Measurements from ENCODE around the gene SGCE.

DNA sequence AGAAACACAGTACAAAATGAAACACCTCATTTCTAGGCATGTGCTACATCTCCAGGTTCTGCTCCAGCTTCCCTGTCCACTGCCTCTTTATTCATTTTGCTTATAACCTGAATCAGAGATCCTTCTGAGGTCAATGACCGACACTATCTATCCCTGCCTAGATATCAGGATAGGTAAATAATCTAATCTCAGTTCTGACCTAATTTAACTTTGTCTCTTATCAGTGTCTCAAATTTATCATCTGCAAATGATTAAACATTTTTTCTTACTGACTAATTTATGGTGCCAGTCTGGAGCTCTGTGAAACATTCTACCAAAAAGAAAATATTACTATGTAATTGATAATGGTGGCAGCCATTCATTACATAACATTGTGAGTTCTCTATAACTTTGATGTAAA lies 61.1 kb downstream of the SGCE start:
- no peak for TF ChIP-seq EZH2 (IDR thresholded peaks at IDR 0.05; ENCODE audit: borderline replicate concordance, insufficient read depth, low read depth, low read length, poor library complexity, severe bottlenecking)
- TF ChIP-seq, protein P1, sequence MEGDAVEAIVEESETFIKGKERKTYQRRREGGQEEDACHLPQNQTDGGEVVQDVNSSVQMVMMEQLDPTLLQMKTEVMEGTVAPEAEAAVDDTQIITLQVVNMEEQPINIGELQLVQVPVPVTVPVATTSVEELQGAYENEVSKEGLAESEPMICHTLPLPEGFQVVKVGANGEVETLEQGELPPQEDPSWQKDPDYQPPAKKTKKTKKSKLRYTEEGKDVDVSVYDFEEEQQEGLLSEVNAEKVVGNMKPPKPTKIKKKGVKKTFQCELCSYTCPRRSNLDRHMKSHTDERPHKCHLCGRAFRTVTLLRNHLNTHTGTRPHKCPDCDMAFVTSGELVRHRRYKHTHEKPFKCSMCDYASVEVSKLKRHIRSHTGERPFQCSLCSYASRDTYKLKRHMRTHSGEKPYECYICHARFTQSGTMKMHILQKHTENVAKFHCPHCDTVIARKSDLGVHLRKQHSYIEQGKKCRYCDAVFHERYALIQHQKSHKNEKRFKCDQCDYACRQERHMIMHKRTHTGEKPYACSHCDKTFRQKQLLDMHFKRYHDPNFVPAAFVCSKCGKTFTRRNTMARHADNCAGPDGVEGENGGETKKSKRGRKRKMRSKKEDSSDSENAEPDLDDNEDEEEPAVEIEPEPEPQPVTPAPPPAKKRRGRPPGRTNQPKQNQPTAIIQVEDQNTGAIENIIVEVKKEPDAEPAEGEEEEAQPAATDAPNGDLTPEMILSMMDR (IDR thresholded peaks at IDR 0.05) = no peak
